GM23248 (cell line): ENCODE data around the gene OIP5.
"Not testable (repeated sequence)": the region's sequence is repeated elsewhere in the genome, so short reads cannot be mapped to it uniquely, and the experiment has no call there.

Experiments used
- EZH2 ChIP-seq: fragments of 200-600 bp; sonication (generic); IDR thresholded peaks from 2 replicates; pipeline ENCODE4 v1.6.1; 2018; ENCODE audit warnings: antibody characterized with exemption, mild to moderate bottlenecking; ENCODE audit not compliant: insufficient read depth, poor library complexity, severe bottlenecking
- EZH2phosphoT487 ChIP-seq: fragments of 200-600 bp; sonication (generic); IDR thresholded peaks from 2 replicates; pipeline ENCODE4 v1.6.1; 2018; ENCODE audit warnings: antibody characterized with exemption, moderate library complexity, mild to moderate bottlenecking, low read depth; ENCODE audit not compliant: insufficient read depth

DNA sequence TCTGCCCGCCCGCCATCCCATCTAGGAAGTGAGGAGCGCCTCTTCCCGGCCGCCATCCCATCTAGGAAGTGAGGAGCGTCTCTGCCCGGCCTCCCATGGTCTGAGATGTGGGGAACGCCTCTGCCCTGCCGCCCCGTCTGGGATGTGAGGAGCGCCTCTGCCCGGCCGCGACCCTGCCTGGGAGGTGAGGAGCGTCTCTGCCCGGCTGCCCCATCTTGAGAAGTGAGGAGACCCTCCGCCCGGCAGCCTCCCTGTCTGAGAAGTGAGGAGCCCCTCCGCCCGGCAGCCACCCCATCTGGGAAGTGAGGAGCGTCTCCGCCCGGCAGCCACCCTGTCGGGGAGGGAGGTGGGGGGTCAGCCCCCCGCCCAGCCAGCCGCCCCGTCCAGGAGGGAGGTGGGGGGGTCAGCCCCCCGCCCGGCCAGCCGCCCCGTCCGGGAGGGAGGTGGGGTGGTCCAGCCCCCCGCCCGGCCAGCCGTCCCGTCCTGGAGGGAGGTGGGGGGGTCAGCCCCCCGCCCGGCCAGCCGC, 11.5 kb downstream of the OIP5 start:
- not testable (repeated sequence) for TF ChIP-seq EZH2, EZH2phosphoT487
